DMS114 treated with DMSO at 0.1 percent for 48 hours (cell line): Measurements from ENCODE around the gene COBL.
A peak's percentile ranks its signal among the peaks of the same experiment; 100 is the strongest.
"Not testable (repeated sequence)": the region's sequence is repeated elsewhere in the genome, so short reads cannot be mapped to it uniquely, and the experiment has no call there.

ENCODE experiments used
- DNase-seq: peaks from one replicate; lab custom pipeline; 2025; ENCODE audit not compliant: unreplicated experiment; lab: John Stamatoyannopoulos, UW

The COBL gene

GRCh38 chr7:51210766-51211165 is 105.8 kb downstream of the COBL start:
- no peak for DNase-seq

GRCh38 chr7:51209426-51209825 is 107.2 kb downstream of the COBL start:
- DNase-seq = no peak

- DNase-seq = not testable (repeated sequence)
Measured at GRCh38 chr7:51208125-51208524, 108.5 kb downstream of the COBL start.

- DNase-seq = no peak
Measured at GRCh38 chr7:51198654-51199053, 118.0 kb downstream of the COBL start.

- DNase-seq = no peak
Measured at GRCh38 chr7:51190969-51191368, 125.6 kb downstream of the COBL start.

GRCh38 chr7:51189777-51190176 is 126.8 kb downstream of the COBL start:
- no peak for DNase-seq

GRCh38 chr7:51188987-51189386 is 127.6 kb downstream of the COBL start:
- DNase-seq = no peak

GRCh38 chr7:51187941-51188340 is 128.7 kb downstream of the COBL start:
- DNase-seq = no peak

GRCh38 chr7:51186531-51186930 is 130.1 kb downstream of the COBL start:
- DNase-seq = no peak

- DNase-seq = no peak
Measured at GRCh38 chr7:51182636-51183166, 133.9 kb downstream of the COBL start.

GRCh38 chr7:51180092-51180491 is 136.5 kb downstream of the COBL start:
- no peak for DNase-seq

GRCh38 chr7:51175992-51176388 is 140.6 kb downstream of the COBL start:
- no peak for DNase-seq

GRCh38 chr7:51175316-51175991 is 141.2 kb downstream of the COBL start:
- no peak for DNase-seq

- no peak for DNase-seq
Measured at GRCh38 chr7:51165337-51165736, 151.3 kb downstream of the COBL start.

- DNase-seq = peak; percentile 91
Measured at GRCh38 chr7:51162724-51163329, 153.8 kb downstream of the COBL start.

GRCh38 chr7:51161937-51162336 is 154.7 kb downstream of the COBL start:
- DNase-seq = no peak

- peak; percentile 57 for DNase-seq
Measured at GRCh38 chr7:51160990-51161615, 155.5 kb downstream of the COBL start.

GRCh38 chr7:51160411-51160810 is 156.2 kb downstream of the COBL start:
- no peak for DNase-seq

- no peak for DNase-seq
Measured at GRCh38 chr7:51158742-51159445, 157.7 kb downstream of the COBL start.

GRCh38 chr7:51158211-51158610 is 158.4 kb downstream of the COBL start:
- no peak for DNase-seq

GRCh38 chr7:51154201-51154600 is 162.4 kb downstream of the COBL start:
- DNase-seq = no peak
